Fibroblast of skin of right quadriceps (primary cell): ENCODE measurements around the gene SGK1.
"Not testable (repeated sequence)": the region's sequence is repeated elsewhere in the genome, so short reads cannot be mapped to it uniquely, and the experiment has no call there.

Experiments used
- DNase-seq: peaks from one replicate; pipeline ENCODE4 v3.0.0-alpha.2; 2013

Gene SGK1

DNA sequence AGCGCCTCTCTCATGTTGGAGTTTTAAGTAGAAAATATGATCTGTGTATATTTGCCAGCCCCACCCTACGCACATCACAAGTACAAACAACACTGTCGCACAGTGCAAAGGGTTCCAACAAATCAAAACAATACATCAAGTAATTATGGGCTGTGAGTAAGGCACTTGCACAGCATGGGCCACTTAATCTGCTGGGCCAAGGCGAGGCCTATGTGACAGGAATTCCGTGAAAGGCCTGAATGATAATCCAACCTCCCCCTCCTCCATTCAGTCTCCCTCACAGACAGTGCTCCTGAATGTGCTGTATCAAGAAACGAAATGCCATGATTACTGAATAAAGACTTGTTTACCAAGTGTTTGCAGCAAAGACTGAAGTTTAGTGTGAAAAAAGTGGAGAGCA is 135.4 kb downstream of the SGK1 start:
- no peak for DNase-seq

DNA sequence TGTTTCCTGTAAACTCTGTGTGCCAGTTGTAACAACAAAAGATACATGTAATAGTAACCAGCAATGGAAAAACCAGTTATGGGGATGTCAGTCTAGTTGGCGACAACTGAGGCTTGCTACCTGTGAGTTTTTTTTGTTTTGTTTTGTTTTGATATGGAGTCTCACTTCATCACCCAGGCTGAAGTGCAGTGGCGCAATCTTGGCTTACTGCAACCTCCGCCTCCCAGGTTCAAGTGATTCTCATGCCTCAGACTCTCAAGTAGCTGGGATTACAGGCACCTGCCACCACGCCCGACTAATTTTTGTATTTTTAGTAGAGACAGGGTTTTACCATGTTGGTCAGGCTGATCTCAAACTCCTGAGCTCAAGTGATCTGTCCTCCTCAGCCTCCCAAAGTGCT is 136.2 kb downstream of the SGK1 start:
- DNase-seq, result not testable (repeated sequence)

GRCh38 chr6:134181251-134181650 is 136.7 kb downstream of the SGK1 start:
- not testable (repeated sequence) for DNase-seq

DNA sequence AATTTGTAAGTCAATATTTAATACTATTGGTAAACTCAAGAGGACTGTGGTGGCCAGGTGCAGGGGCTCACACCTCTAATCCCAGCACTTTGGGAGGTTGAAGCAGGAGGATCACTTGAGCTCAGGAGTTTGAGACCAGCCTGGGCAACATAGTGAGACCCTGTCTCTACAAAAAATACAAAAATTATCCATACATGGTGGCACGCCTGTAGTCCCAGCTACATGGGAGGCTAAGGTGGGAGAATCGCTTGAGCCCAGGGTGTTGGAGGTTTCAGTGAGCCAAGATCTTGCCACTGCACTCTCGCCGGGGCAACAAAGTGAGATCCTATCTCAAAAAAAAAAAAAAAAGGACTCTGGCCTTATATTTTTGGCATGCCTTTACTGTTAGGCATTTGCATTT is 137.4 kb downstream of the SGK1 start:
- not testable (repeated sequence) for DNase-seq

- peak; percentile 95 for DNase-seq
Observed at GRCh38 chr6:134178161-134179044, 139.5 kb downstream of the SGK1 start.

- peak; percentile 86 for DNase-seq
Observed at GRCh38 chr6:134177753-134178160, 140.2 kb downstream of the SGK1 start.

DNA sequence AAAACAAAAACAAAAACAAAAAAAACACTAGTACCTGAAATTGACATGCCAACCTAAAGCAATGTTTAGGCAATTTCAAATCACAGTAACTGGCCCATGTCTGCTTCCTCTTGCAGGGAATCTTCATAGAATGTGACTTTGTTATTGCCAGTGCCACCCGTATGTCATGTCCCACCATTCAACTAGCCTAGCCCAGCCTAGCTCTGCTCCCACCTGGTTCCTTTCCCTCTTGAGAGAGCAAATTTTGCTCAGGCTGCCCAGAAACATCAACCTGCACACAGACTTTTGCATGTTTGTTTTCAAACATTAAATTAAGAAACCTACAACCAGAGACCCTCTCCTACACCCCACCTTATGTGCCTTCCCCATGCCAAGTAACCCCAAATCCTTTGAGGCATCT is 140.7 kb downstream of the SGK1 start:
- no peak for DNase-seq

DNA sequence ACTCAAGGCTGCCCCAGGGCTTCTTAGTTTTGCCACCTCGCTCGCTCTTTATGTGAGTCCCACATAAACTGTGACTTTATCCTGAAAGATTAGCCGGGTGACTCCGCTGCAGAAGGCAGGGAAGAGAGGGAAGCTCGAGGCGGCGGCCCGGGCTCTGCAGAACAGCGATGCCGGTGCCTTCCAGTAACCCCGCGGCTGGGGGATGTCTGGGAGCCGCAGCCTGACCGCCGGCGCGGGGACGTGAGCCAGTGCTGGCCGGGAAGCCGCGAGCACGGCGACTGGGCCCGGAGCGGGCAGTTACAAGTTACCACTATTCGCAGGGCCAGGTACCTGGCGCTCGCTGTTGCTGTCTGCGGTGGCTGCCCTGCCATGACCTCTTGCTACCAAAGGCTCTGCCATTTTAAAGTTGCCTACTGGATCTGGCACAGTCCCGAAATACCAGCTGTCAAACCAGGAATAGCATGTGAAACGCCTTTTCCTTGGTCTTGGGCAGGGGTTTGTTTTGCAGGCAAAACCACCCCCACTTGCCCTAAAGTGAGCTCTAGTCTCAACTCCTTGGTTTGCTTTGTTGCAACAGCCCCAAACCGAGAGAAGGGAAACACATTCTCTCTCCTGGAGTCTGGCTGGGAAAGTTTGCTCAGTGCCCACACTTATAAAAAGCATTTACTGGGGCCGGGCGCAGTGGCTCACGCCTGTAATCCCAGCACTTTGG is 141.5 kb downstream of the SGK1 start:
- no peak for DNase-seq

DNA sequence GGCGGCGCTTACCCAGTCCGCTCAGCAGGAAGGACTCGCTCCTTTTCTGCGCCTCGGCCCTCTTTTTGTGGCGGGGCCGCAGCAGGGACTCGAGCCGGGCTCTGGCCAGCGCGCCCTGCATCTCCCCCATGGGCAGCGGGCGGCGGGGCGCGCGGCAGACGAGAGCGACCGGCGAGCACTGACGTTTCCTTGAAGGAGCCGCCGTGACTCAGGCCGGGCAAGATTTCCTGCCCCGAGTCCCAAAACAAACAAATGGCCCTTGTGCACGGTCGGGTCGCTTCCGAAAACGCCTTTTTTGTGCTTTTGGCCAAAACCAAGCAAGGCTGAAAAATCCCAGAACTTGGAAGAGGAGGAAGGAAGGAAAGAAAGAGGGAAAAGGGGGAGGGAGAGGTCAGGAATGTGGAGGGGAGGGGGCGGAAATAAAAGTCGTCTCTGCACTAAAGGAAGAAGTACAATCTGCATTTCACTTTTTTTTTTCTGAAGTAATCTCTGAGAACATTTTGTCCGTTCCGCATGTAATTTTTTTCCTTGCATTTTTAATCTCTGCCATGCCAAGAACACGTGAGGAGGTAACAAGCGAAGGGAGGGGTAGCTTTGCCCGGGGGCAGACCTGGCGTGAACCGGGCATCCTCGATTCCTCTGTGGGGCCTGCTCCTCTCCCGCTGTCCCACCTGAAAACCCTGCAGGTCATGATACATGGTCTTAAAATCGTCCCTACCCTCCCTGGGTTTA is 142.2 kb downstream of the SGK1 start:
- peak; percentile 71 for DNase-seq

- peak; percentile 92 for DNase-seq
Observed at GRCh38 chr6:134174672-134175531, 143.0 kb downstream of the SGK1 start.

GRCh38 chr6:134173936-134174671 is 143.8 kb downstream of the SGK1 start:
- peak; percentile 88 for DNase-seq

DNA sequence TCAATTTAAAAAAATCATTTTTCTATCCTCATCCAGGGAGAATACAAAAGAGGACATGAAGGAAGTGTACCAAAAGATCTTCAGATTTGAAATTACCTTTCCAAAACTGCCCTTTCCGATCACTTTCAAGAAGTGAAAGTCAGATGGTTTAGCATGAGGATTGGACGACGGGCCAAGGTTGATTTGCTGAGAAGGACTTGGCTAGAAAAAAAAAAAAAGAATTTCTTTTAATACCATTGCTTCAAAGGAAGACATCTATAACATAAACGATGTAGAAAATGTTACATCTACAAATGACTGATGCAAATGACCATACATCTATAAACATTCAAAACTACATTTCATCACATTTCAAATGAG is 144.6 kb downstream of the SGK1 start:
- DNase-seq, result no peak

- DNase-seq, result no peak
Observed at GRCh38 chr6:134172706-134173365, 145.1 kb downstream of the SGK1 start.

DNA sequence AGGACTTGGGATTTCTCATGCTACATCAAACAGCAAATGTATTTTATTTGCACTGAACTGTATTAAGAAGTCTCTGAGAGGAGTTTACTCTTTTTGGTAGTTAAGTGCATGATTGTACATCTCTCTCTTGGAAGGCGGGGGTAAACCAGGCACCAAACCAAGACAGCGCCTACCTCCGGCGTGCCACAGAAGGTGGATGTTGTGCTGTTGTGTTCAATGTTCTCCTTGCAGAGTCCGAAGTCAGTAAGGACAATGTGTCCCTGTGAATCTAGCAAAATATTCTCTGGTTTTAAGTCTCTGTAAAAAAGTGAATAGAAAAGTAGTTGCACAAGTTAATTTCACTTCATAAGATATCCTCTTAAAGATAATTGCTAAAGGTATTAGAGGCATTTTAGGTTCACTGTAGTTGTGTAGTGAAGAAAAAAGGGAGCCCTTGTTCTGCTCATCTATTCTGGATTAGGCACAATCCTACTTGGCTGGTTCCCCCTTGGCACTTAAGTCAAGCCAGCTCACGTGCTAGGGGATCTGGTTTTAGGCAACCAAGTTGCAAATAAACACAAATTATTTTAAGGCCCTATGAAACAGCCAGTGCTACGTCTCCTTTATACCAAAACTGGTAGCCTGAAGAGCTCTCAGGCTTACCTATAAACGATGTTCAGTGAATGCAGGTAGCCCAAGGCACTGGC is 145.7 kb downstream of the SGK1 start:
- DNase-seq, result no peak

- DNase-seq, result no peak
Observed at GRCh38 chr6:134171517-134171916, 146.4 kb downstream of the SGK1 start.

DNA sequence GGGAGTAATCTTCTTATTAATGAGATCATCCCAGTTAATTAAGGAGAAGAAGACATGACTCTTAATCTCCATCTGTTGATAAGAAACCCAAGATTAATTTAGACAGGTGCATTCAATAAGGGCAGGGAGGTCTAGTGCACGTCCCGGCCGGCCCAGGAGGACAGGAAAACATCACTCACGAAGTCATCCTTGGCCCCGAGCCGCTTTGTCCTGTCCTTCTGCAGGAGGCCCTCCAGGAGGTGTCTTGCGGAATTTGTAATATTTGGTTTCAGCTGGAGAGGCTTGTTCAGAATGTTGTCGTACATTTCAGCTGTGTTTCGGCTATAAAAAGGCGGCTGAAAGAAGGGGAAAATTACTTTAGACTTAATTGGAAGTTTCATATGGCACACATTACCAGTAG is 147.1 kb downstream of the SGK1 start:
- DNase-seq, result peak; percentile 49

DNA sequence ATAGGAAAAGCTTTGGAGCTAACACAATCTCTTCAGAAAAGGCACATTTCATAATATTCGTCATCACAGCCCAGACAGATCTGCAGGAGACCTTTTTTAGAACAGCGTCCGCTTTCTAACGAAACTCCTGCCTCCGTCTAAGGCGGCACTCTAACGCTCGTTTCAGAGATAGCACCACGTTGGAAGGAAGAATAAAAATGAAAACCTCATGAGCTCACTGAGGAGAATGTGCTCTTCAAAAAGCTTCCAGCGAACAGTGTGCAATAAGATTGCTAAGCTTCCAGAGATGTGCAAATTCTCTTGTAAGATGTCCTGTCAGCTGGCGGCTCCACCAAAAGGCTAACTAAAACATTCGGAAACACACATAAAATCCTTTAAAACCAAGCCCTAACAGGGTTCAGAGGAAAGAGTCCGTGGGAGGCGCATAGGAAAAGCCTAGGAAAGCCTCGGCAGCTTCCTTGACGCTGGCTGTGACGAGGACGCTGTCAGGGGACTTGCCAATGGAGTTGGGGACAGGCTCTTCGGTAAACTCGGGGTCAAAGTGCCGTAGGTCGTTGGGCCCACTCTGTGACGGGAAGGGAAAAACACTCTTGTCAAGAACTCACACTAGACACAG is 147.9 kb downstream of the SGK1 start:
- DNase-seq, result no peak

GRCh38 chr6:134168590-134169208 is 149.2 kb downstream of the SGK1 start:
- DNase-seq, result peak; percentile 63

DNA sequence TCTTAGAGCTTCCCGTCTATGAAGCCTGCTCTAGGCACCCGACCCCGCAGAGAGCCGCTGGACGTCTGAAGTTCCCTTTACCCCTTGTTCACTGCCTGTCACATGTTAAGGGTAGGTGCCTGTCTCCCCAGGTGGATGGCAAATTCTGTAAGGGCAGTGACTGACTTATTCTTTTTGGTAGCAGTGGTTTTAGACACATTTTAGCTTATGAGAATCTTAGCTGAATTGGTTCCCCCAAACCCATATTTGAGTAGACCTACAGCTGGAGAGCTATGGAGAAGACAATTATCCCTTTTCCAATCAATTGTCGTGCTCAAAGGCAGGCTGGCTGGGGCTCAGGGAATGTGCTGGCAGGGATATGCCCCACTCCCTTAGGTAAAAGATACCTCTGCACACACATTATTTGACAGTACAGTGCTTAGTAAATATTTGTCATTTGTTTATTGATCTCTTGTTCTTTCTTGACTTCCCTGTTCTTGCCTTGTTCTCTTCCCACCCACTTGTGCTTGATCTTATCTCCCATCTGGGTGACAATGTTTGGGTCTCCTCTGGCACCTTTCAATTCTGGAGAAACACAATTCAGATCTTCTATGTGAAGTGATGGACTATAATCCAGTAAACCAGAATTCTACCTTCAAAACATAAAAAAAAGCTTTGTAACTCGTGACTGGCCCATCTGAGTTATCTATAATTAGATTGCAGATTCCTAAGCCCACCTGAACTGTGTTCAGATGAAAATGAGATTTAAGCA is 151.2 kb downstream of the SGK1 start:
- DNase-seq, result no peak
